Osteoblast (primary cell): ENCODE measurements around the gene NEURL1B. TPM values are rescaled to one million over a fixed set of nuclear protein-coding genes. Genes with fewer than 3 reads are reported as not detected.

Experiments
- DNase-seq: peaks from one replicate; pipeline ENCODE4 v3.0.0; 2011; ENCODE audit warnings: low spot score, mixed read lengths; ENCODE audit not compliant: insufficient read length; ENCODE audit errors: missing footprints
- H2AFZ ChIP-seq: 2 replicates; pipeline ENCODE4 v1.6.0; 2011; ENCODE audit warnings: mild to moderate bottlenecking, low read length
- H3K27ac ChIP-seq: 2 replicates; pipeline ENCODE4 v1.5.1; 2011; ENCODE audit warnings: mild to moderate bottlenecking, low read depth, low read length, moderate library complexity
- H3K27me3 ChIP-seq: 2 replicates; pipeline ENCODE4 v1.6.0; 2012; ENCODE audit warnings: mild to moderate bottlenecking, control low read depth, inconsistent platforms, low read length, moderate library complexity; ENCODE audit not compliant: insufficient read depth
- H3K36me3 ChIP-seq: 2 replicates; pipeline ENCODE4 v1.5.1; 2011; ENCODE audit warnings: mild to moderate bottlenecking, low read length, control low read depth, moderate library complexity; ENCODE audit not compliant: insufficient read depth
- H3K4me1 ChIP-seq: 2 replicates; pipeline ENCODE4 v1.5.1; 2011; ENCODE audit warnings: mild to moderate bottlenecking, low read length, control low read depth, moderate library complexity; ENCODE audit not compliant: insufficient read depth
- H3K4me2 ChIP-seq: 2 replicates; pipeline ENCODE4 v1.6.0; 2011; ENCODE audit warnings: mild to moderate bottlenecking, low read length; ENCODE audit not compliant: insufficient read depth
- H3K4me3 ChIP-seq: fragments of 200-600 bp; sonication (generic); 3 replicates; pipeline ENCODE4 v1.5.1; 2012; ENCODE audit warnings: mild to moderate bottlenecking, low read length, inconsistent platforms; ENCODE audit not compliant: insufficient read depth
- H3K79me2 ChIP-seq: 2 replicates; pipeline ENCODE4 v1.6.0; 2012; ENCODE audit warnings: mild to moderate bottlenecking, low read length, control low read depth, inconsistent platforms; ENCODE audit not compliant: insufficient read depth
- H3K9me3 ChIP-seq: 2 replicates; pipeline ENCODE4 v1.5.1; 2011; ENCODE audit warnings: low read depth, low read length, control low read depth
- H4K20me1 ChIP-seq: 2 replicates; pipeline ENCODE4 v1.6.0; 2012; ENCODE audit warnings: mild to moderate bottlenecking, low read length, control low read depth; ENCODE audit not compliant: insufficient read depth
- CTCF ChIP-seq: IDR thresholded peaks from 2 replicates; pipeline ENCODE4 v1.5.1; 2011; ENCODE audit warnings: mild to moderate bottlenecking, low read depth, low read length, moderate library complexity; ENCODE audit errors: extremely low read depth
- total RNA-seq: library from RNA; depleted of rRNA; stranded (reverse); fragments of >200 nt; gene quantifications from 2 replicates; pipeline ENCODE4 v1.2.3, GENCODE V29; 2012

Gene NEURL1B
- total RNA-seq, 1 donor = 0.36 TPM

GRCh38 chr5:172691886-172692285 lies 50.8 kb downstream of the NEURL1B start:
- Histone ChIP-seq H3K4me1 (peaks cover 9% of the 10 kb centered on the region), H3K79me2 (no peaks in the 10 kb centered on the region), H3K27me3 (no peaks in the 10 kb centered on the region), H3K27ac (no peak overlapping the region), H3K4me2 (no peak overlapping the region), H3K4me3 (no peak overlapping the region), H4K20me1 (no peaks in the 10 kb centered on the region), H3K9me3 (no peaks in the 10 kb centered on the region), H3K36me3 (no peaks in the 10 kb centered on the region), H2AFZ (no peak overlapping the region)
- peak; percentile 11 for DNase-seq
- no peak for TF ChIP-seq CTCF

GRCh38 chr5:172692451-172692850 lies 51.4 kb downstream of the NEURL1B start:
- H2AFZ ChIP-seq = no peak overlapping the region
- DNase-seq = peak; percentile 51
- H3K4me1 ChIP-seq = peaks cover 9% of the 10 kb centered on the region
- H3K4me2 ChIP-seq = no peak overlapping the region
- no peaks in the 10 kb centered on the region for H4K20me1 ChIP-seq
- H3K9me3 ChIP-seq = no peaks in the 10 kb centered on the region
- no peak overlapping the region for H3K4me3 ChIP-seq
- no peak for TF ChIP-seq CTCF
- H3K36me3 ChIP-seq = no peaks in the 10 kb centered on the region
- H3K27me3 ChIP-seq = no peaks in the 10 kb centered on the region
- H3K79me2 ChIP-seq = no peaks in the 10 kb centered on the region
- no peak overlapping the region for H3K27ac ChIP-seq

- Histone ChIP-seq H3K27me3 (no peaks in the 10 kb centered on the region), H4K20me1 (no peaks in the 10 kb centered on the region), H3K9me3 (no peaks in the 10 kb centered on the region), H3K36me3 (no peaks in the 10 kb centered on the region), H2AFZ (peak overlapping the region; percentile 73), H3K4me3 (no peak overlapping the region), H3K4me2 (no peak overlapping the region), H3K79me2 (no peaks in the 10 kb centered on the region), H3K4me1 (peaks cover 9% of the 10 kb centered on the region), H3K27ac (no peak overlapping the region)
- TF ChIP-seq CTCF = no peak
- peak; percentile 90 for DNase-seq
Measured at GRCh38 chr5:172692981-172693380, 51.9 kb downstream of the NEURL1B start.

GRCh38 chr5:172694061-172694460 lies 53.0 kb downstream of the NEURL1B start:
- H3K4me1 ChIP-seq = peaks cover 9% of the 10 kb centered on the region
- H3K79me2 ChIP-seq = no peaks in the 10 kb centered on the region
- no peak overlapping the region for H3K4me3 ChIP-seq
- no peaks in the 10 kb centered on the region for H3K9me3 ChIP-seq
- no peak overlapping the region for H3K4me2 ChIP-seq
- TF ChIP-seq CTCF = no peak
- no peaks in the 10 kb centered on the region for H3K36me3 ChIP-seq
- H3K27me3 ChIP-seq = no peaks in the 10 kb centered on the region
- H4K20me1 ChIP-seq = no peaks in the 10 kb centered on the region
- H3K27ac ChIP-seq = no peak overlapping the region
- peak; percentile 44 for DNase-seq
- H2AFZ ChIP-seq = no peak overlapping the region
